Kidney epithelial cell (primary cell): ENCODE results near the gene MAP3K3. TPM values are rescaled to one million over a fixed set of nuclear protein-coding genes. Genes with fewer than 3 reads are reported as not detected.
A peak's percentile ranks its signal among the peaks of the same experiment; 100 is the strongest.

Experiments used
- DNase-seq: peaks from one replicate; pipeline ENCODE4 v3.0.0-alpha.2; 2010; ENCODE audit warnings: low read depth
- H3K27me3 ChIP-seq: 2 replicates; pipeline ENCODE4 v1.6.0; 2011; ENCODE audit warnings: low read length; ENCODE audit not compliant: control insufficient read depth, insufficient read depth
- H3K36me3 ChIP-seq: 2 replicates; pipeline ENCODE4 v1.5.1; 2011; ENCODE audit warnings: low read length; ENCODE audit not compliant: control insufficient read depth, insufficient read depth
- H3K4me3 ChIP-seq: 2 replicates; pipeline ENCODE4 v1.5.1; 2011; ENCODE audit warnings: low read depth, mild to moderate bottlenecking, control low read depth, low read length
- CTCF ChIP-seq: IDR thresholded peaks from 2 replicates; pipeline ENCODE4 v1.5.1; 2011; ENCODE audit warnings: mild to moderate bottlenecking, moderate library complexity, low read length, control low read depth, inconsistent platforms; ENCODE audit not compliant: insufficient read depth, poor library complexity, severe bottlenecking
- total RNA-seq: library from RNA; depleted of rRNA; stranded (reverse); fragments of >200 nt; gene quantifications from 2 replicates; pipeline ENCODE4 v1.2.3, GENCODE V29; 2015

The MAP3K3 gene
- total RNA-seq, 1 donor from 2014 or later = 19.8 TPM

- TF ChIP-seq CTCF = no peak
- Histone ChIP-seq H3K27me3 (no peaks in the 10 kb centered on the region), H3K36me3 (no peaks in the 10 kb centered on the region), H3K4me3 (no peak overlapping the region)
- DNase-seq = no peak
Observed at GRCh38 chr17:63722403-63722802, 100.2 kb downstream of the MAP3K3 start.

DNA sequence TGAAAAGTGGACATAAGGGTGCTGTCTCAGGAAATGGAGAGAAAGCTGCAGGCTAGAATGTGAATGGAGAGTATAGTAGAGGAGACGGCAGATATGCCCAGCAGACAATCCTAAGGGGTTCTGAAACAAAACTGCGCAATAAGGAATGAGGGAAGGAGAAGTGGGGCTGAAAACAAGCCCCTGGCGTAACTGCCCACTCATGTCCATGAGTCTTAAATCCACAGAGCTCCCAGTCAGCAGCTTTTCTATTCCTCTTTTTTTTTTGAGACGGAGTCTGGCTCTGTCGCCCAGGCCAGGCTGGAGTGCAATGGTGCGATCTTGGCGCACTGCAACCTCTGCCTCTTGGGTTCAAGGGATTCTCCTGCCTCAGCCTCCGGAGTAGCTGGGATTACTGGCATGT lies 113.5 kb downstream of the MAP3K3 start:
- no peaks in the 10 kb centered on the region for H3K36me3 ChIP-seq
- no peak for DNase-seq
- TF ChIP-seq CTCF = no peak
- no peak overlapping the region for H3K4me3 ChIP-seq
- H3K27me3 ChIP-seq = no peaks in the 10 kb centered on the region

DNA sequence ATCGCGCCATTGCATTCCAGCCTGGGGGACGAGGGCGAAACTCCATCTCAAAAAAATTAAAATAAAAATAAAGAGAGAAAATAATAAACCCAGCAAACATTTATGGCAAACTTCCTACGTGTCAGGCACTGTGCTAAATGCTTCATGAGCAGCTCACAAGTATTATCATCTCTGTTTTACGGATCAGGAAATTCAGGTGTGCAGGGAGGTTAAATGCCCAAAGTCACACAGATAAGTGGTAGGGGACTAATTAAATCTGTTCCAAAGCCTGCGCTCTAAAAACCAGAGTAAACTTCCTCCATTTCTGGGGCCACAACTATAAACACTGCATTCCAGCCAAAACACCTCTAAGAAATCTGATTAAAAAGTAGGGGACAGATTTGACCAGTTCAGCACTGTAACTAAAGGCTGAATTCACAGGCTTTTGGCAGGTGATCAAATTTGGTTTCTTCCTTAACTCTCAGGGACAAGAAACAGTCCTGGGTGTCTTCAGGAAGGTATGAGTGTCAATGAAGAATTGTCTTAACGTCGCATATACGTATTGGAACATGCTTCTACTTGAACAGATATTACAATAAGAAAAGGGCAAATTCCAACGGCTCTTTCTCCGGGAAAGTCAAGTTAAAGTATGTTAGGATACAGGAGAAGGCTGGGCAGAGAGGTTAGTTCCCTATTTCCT lies 118.4 kb downstream of the MAP3K3 start:
- DNase-seq = no peak
- peak overlapping the region; percentile 91 for H3K4me3 ChIP-seq
- TF ChIP-seq CTCF = no peak

DNA sequence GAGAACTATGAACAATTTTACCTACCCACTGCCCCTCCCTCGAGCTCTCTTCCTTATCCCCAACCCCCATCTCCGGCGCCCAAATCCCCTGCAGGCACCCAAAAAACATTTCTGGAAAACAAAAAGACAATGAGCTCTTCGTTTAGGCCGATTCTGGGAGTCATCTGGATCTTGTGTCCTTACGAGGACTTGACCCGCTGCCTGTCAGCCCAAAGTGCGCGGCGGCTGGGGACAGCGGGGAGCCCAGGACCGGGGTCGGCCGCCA lies 118.9 kb downstream of the MAP3K3 start:
- TF ChIP-seq CTCF = no peak
- H3K36me3 ChIP-seq = no peaks in the 10 kb centered on the region
- DNase-seq = no peak
- peak overlapping the region; percentile 91 for H3K4me3 ChIP-seq
- no peaks in the 10 kb centered on the region for H3K27me3 ChIP-seq

More for the DNA sequence above, 118.4 kb downstream of the MAP3K3 start:
- H3K27me3 ChIP-seq = no peaks in the 10 kb centered on the region
- no peaks in the 10 kb centered on the region for H3K36me3 ChIP-seq

GRCh38 chr17:63741408-63742173 lies 119.4 kb downstream of the MAP3K3 start, which contains the start of gene STRADA:
Gene STRADA (minus strand): TSS chr17:63741799. CDS start chr17:63728369, 13,430 bp downstream.
- Histone ChIP-seq H3K27me3 (no peaks in the 10 kb centered on the region), H3K36me3 (no peaks in the 10 kb centered on the region), H3K4me3 (peak within 1 kb of the TSS; percentile 91)
- peak; percentile 94 for DNase-seq
- TF ChIP-seq CTCF = no peak

Other genes starting within 250 kb of the MAP3K3 start
- gene CYB561, start 176.1 kb upstream of the MAP3K3 start, total RNA-seq = 19.3 and 26.4 TPM in 2 replicates
- 1.5 and 1.6 TPM in 2 replicates for gene ACE, start 145.4 kb upstream of the MAP3K3 start, total RNA-seq
- gene KCNH6, start 99.1 kb upstream of the MAP3K3 start, total RNA-seq = 0.07 and 0.21 TPM in 2 replicates
- 47.0 and 49.4 TPM in 2 replicates for gene DCAF7, start 71.9 kb upstream of the MAP3K3 start, total RNA-seq
- gene TACO1, start 21.5 kb upstream of the MAP3K3 start, total RNA-seq = 24.7 and 24.9 TPM in 2 replicates
- 153 and 158 TPM in 2 replicates for gene LIMD2, start 77.7 kb downstream of the MAP3K3 start, total RNA-seq
- gene STRADA, start 119.4 kb downstream of the MAP3K3 start, total RNA-seq = 17.2 and 18.6 TPM in 2 replicates
- 39.3 and 49.3 TPM in 2 replicates for gene CCDC47, start 151.2 kb downstream of the MAP3K3 start, total RNA-seq
- 55.1 and 55.7 TPM in 2 replicates for gene DDX42, start 151.8 kb downstream of the MAP3K3 start, total RNA-seq
- gene PSMC5, start 205.0 kb downstream of the MAP3K3 start, total RNA-seq = 64.8 and 77.6 TPM in 2 replicates
- gene FTSJ3, start 205.2 kb downstream of the MAP3K3 start, total RNA-seq = 52.1 and 54.5 TPM in 2 replicates
- gene SMARCD2, start 220.3 kb downstream of the MAP3K3 start, total RNA-seq = 78.7 and 107 TPM in 2 replicates